22Rv1 (cell line): ENCODE measurements around the gene ESYT2.

Experiments used
- CTCF ChIP-seq: fragments of 450-650 bp; IDR thresholded peaks from 2 replicates; pipeline ENCODE4 v1.5.1; 2017; ENCODE audit warnings: mild to moderate bottlenecking
- ZFX ChIP-seq: fragments of 450-650 bp; IDR thresholded peaks from 2 replicates; pipeline ENCODE4 v1.6.1; 2017; ENCODE audit warnings: antibody characterized with exemption, borderline replicate concordance

- TF ChIP-seq CTCF (no peak), ZFX (no peak)
Measured at GRCh38 chr7:158819571-158820203, 9.6 kb downstream of the ESYT2 start.
